Transverse colon (tissue), 3 donors: ENCODE results near the gene VPS11.

Experiments
- POLR2A ChIP-seq: fragments of 450-650 bp; IDR thresholded peaks from one replicate; pipeline ENCODE4 v1.6.1; 2016; ENCODE audit warnings: antibody characterized with exemption, mild to moderate bottlenecking, moderate library complexity
- TF ChIP-seq, protein P1 (sequence below), 5 experiments: fragments of 200-600 bp in 3 of 5; fragments of 450-650 bp in 2 of 5; sonication (generic) in 3 of 5; IDR thresholded peaks; 1 replicate in 2 of 5; 2 replicates in 3 of 5; pipeline ENCODE4 v1.5.1; 2016 to 2017; ENCODE audit warnings: antibody characterized with exemption in 5 of 5, inconsistent platforms in 3 of 5, mild to moderate bottlenecking in 2 of 5, moderate library complexity in 1 of 5

DNA sequence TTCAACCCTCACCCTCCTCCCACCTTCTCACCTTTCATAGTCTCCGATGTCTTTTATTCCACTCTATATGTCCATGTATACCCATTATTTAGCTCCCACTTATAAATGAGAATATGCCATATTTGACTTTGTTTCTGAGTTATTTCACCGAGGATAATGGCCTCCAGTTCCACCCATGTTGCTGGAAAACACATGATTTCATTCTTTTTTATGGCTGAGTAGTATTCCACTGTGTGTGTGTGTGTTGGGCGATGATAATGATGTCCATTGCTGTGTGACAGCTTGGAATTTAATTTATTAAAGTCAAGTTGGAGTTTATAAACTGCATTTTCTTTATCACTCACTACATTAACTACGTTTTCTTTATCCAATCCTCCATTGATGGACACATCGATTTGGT lies 50.6 kb downstream of the VPS11 start:
- no peak for TF ChIP-seq POLR2A
- TF ChIP-seq, protein P1, sequence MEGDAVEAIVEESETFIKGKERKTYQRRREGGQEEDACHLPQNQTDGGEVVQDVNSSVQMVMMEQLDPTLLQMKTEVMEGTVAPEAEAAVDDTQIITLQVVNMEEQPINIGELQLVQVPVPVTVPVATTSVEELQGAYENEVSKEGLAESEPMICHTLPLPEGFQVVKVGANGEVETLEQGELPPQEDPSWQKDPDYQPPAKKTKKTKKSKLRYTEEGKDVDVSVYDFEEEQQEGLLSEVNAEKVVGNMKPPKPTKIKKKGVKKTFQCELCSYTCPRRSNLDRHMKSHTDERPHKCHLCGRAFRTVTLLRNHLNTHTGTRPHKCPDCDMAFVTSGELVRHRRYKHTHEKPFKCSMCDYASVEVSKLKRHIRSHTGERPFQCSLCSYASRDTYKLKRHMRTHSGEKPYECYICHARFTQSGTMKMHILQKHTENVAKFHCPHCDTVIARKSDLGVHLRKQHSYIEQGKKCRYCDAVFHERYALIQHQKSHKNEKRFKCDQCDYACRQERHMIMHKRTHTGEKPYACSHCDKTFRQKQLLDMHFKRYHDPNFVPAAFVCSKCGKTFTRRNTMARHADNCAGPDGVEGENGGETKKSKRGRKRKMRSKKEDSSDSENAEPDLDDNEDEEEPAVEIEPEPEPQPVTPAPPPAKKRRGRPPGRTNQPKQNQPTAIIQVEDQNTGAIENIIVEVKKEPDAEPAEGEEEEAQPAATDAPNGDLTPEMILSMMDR (IDR thresholded peaks at IDR 0.05): no peak
